Iris pigment epithelial cell (primary cell): ENCODE results near the gene KLC4.
"Not testable (repeated sequence)": the region's sequence is repeated elsewhere in the genome, so short reads cannot be mapped to it uniquely, and the experiment has no call there.

Source experiments
- DNase-seq: peaks from one replicate; pipeline ENCODE4 v3.0.0-alpha.2; 2011; ENCODE audit warnings: low read depth

KLC4 gene

DNA sequence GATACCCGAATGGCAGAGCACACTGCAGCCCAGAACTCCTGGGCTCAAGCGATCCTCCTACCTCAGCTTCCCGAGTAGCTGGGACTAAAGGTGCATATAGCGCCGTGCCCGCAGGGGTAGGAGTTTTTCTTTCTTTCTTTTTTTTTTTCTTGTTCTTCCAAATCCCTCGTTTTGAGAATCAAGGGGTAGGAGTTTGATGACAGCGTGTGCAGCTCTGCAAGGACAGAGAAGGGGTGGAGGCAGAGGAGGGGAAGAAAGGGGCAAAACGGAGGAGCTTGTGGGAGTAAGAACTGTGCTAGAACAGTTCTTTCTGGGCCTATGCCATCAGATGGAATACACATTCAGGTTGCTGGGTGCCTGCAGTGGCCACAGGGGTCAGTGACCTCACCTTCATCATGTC, 22.7 kb upstream of the KLC4 start:
- no peak for DNase-seq

DNA sequence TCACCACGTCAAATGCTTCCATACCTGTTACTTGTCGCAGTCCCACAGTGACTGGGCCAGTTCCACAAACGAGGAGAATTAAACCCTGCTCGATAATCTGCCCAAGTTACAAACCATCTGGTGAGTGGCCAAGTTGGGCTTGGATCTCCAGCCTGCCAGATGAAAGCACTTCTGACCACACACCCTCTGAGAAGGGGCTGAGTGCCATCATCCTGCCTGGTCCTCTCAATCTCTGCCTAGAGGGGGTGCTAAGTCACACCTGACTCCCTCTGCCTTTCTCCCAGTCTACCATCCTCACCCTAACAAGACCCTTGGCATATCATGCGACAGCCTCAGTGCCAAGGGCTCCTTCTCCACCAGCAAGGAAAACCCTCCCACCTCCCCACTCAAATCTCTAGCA, 22.2 kb upstream of the KLC4 start:
- DNase-seq: no peak

DNA sequence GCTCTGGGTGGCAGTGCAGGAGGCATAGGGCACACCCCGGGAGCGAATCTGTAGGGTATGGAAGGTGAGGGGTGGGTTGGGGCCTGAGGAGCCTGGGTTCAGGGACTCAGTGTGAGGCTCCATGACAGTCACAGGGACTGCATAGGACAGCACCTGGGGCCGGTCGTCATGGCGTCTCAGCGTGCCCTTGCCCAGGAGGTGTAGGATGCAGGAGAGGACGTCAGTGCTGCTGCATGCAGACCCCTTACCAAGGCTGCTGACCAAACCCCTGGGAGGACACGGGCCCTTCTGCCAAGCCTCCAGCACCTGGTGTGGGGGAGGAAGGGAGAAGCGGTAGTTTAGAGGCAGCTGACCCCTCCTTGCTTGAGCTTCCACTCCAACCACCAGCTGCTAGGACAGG, 21.7 kb upstream of the KLC4 start:
- no peak for DNase-seq

DNA sequence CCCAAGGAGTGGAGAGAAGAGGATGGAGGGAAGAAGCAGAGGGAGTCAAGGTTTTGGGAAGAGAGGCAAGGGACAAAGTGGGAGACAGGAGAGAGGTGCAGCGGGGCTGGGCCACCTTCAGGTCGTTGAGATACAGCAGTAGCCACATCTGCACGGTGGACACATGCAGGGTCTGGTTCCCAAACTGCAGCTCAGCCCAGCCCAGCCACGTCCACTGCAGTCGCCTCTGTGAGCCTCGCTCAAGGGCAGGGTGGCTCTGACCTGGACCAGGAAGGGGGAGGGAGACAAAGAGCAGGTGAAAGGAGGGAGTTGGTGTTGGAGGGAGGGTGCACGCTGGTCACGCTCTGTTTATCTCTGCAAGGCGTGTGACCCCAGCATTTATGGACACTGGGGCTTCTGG, 20.7 kb upstream of the KLC4 start:
- no peak for DNase-seq

DNA sequence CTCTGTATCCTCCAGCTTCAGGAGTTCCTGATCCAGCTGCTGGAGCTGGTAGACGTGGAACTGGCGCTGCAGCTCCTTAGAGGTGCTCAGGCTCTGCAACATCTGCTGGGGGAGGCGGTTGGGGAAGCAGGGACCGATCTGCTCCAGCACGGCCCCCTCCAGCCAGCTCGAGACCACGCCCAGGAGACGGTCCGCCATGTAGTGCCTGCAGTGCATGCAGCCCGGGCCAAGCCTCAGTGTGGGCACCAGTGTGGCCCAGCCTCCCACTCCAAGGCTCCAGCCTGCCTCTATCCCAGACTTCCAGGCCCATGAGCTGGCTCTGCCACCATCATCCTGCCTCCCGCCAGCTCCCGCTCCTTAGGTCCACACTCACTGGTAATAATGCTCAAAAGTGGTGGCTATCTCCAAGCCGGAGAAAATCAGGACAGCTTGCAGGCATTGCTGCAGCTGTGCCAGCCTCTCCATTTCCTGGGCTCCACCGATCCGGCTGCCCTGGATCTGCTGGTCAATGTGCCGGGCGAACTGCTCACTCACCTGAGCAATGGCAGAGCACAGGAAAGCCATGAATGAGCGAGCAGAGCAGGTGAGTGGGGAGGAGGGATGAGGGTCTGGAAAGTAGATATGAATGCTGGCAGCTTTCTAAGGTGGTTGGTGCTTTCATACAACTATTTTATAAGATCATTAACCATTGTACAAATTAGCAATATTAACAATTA, 18.7 kb upstream of the KLC4 start:
- no peak for DNase-seq

DNA sequence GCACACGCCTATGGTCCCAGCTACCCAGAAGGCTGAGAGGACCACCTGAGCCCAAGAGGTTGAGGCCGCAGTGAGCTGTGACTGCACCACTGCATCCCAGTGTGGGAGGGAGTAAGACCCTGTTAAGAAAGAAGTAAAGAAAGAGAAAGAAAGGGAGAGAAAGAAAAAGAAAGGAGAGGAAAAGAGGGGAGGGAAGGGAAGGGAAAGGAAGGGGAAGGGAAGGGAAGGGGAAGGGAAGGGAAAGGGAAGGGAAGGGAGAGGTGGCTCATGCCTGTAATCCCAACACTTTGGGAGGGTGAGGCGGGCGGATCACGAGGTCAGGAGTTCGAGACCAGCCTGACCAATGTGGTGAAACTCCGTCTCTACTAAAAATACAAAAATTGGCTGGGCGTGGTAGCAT, 18.0 kb upstream of the KLC4 start:
- DNase-seq: not testable (repeated sequence)

DNA sequence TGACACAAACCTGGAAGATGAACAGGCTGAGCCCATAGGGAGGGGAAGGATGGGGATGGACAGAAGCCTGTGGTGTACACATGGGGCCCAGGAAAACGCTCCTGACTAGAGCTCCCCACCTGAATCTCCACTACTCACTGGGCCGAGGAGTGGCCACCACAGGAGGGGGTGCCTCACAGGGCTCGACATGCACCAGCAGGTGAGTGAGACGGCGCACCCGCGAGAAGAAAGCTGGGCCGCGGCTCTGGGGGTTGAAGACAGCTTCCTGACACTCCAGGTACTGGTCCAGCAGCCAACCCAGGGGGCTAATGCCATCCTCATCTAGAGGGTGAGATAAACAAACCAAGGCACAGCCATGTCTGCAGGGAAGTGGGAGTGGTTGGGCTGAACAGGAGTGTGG, 16.1 kb upstream of the KLC4 start:
- no peak for DNase-seq

DNA sequence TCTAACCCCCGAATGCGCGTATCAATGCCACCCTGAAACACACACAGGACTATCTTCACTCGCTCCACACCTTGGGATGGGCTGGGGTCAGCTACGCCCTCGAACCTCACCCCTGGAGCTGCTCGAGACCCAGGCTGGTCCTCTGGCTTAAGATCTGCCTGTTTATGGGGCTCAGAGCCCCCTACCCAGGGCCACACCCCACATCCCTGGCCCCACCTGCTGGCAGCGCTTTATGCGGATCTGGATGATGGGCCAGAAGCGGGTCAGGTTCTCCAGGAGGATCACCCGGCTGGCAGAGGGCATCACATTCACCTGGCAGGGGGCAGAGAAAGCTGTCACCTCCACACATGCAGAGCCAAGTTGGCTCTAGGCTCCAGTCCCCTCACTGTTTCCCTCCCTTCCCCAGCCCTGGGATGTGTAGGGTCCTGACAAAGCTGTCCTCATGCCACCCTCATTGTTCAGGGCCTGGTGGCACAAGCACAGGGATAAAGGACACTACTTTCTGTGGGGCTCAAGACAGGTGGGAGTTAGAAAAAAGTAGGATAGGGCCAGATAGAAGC, 14.0 kb upstream of the KLC4 start:
- DNase-seq: no peak

DNA sequence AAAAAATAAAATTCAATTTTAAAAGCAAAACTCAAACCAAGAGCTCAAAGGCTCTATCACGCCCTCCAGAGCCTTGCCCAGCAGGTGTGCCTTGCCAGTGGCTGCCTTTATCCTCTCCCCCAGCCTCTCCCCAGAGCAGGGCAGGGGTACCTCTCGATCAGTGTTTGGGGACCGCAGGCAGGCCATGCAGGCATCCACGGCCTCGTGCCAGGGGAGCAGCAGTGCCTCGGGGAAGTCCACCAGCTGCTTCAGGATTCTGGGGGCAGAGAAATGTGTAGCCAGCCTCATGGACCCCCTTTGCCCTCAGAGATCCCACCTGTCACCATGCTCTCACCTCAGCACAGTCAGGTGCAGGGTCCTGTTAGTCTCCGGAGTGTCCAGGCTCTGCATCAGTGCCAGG, 11.4 kb upstream of the KLC4 start:
- no peak for DNase-seq

DNA sequence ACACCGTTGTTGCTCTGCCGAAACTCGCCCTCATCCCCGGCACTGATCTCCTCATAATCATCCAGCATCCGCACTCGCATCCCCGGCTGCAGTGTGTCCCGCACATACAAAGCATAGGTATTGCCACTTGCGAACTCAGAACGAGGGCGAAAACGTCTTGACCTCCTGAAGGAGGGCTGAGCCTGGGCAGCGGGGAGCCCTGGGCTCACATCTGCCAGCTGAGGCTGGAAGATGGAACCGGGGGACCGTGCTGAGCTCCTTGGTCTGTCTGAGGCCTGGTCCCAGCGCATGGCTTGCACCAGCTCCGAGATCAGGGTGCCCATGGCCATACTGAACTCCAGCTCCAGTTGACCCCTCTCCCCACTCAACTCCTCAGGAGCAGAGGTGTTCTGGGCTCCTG, 8.4 kb upstream of the KLC4 start:
- no peak for DNase-seq

DNA sequence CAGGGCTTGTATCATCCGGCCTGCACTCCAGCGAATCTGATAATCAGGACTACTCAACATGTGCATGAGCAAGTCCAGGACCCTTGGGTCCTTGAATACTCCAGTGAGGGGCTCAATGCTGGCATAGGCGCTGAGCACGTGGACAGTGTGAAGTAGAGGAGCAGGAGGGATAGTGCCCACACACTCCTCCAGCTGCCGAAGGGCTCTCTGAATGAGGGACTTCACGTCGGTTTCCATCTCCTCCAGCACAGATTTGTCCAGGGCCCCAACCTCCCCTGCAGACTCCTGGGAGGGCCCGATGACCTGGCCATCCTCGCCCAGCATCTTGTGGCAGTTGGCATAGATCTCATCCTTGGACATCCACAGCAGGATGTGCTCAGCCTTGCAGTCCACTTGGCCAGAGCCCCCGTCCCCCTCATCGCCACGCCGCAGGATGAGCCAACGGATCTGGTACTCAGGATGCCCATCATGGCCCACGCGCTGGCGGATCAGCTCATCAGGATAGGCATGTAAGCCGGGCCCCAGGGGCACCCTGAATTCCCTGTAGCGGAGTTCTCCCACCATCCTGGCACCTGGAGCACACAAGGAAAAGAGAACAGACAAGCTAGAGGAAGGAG, 7.1 kb upstream of the KLC4 start:
- DNase-seq: no peak

DNA sequence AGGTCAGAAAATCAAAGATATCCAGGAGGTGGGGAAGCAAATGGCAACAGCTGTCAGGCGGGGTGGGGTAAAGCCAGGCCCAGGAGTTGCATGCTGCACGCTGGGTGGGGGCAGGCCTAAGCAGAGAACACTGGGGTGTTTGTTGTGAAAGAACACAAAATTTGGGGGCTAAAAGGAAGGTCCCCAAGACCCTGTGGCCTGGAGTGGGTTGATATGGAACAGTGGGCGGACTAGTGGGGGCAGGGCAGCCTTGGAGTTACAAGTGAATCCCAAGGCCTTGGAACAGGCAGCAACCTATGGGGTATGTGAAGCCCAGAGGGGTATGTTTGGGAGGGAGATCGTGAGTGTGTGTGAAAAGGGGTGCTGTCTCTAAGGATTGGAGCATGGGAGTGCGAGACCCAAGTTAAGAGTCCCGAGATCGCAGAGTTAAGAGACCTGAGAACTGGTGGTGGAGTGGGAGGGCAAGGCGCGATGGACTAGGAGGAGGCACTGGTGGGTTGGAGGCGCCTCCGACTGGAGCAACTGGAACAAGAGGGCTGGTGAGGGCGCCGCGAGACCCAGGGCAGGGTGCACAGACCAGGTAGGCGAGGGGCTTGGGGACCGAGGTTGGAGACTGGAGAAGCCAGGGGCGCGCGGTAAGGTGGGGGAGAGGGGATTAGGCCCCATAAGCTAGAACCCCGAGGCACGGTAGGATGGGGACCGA, 6.4 kb upstream of the KLC4 start:
- peak; percentile 44 for DNase-seq

DNA sequence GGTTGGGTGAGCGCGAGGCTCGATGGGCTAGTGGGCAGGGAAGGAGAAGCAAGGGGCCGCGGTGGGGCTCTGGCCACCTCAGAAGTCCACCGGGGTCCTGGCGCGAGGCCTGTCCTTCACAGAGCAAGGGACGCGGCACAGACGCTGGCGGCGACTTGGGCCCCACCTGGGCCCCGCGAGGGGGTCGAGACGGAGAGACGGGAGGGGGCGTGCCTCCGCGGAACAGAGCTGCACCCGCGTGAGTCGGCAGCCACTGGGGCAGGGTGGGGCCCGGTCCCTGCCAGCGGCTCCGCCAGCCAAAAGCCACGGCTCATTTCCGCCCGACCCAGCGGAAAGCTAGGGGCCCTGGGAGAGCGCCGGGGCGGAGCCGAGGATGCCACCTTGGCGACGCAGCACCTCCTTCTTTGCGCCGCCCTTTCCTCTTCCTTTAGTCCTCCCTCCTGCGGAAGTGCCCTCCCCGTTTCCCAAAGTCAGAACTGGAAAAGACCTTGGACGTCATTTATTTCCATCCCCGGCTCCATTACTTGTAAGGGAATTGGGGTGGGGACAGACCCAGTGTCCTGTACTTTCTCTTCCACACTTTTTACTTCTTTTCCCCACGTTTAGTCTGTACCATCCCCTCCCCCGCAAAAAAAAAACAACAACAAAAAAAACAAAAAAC, 5.8 kb upstream of the KLC4 start, which contains the start of gene CUL7:
CUL7 (minus strand) TSS at position 307 of the 661 bp plus-strand sequence. CDS start 1,063 bp downstream, outside the sequence.
- peak; percentile 92 for DNase-seq

DNA sequence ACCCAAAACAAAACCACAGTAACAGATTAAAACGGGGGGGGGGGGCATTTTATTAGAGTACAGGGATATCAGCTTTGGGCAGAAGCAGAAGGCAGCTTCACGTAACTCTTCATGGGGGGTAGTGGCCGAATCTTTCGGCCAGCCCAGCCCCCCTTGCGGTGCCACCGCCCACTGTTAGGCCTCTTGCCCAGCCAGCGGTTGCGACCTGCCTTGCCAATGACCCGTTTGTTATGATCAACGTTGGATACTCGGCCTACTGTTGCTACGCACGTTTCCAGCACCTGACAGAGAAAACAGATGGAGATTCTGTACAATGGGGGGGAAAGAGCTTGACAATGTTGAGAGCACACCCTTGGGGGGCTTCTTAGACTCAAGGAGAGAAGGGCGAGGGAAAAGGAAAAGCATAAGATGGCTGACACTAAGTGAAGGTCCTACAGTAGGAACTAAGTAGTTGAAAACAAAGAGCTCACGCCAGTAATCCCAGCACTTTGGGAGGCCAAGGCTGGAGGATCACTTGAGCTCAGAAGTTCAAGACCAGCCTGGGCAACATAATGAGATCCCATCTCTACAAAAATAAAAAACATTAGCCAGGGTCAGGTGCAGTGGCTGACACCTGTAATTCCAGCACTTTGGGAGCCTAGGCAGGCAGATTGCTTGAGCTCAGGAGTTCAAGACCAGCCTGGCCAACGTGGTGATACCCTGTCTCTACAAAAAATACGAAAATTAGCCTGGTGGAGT, 5.1 kb upstream of the KLC4 start:
- DNase-seq: no peak

DNA sequence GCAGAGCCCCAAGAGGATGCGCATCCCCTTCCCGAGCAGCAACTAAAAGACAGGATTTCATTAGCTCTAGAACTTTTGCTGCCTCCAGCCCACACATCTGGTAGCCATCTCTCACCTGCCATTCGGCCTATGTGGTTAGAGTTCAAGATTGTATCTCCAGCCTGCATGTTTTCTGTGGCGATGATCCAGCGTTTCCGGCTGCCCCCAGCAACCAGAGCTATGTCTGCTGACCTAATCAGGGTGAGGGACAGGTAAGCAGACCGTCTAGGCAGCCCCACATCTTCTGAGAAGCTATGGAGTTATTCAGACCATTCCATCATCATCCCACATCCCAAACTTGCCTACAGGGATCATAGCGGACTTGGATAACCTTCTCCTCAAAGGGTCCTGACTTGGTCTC, 3.5 kb upstream of the KLC4 start:
- no peak for DNase-seq

DNA sequence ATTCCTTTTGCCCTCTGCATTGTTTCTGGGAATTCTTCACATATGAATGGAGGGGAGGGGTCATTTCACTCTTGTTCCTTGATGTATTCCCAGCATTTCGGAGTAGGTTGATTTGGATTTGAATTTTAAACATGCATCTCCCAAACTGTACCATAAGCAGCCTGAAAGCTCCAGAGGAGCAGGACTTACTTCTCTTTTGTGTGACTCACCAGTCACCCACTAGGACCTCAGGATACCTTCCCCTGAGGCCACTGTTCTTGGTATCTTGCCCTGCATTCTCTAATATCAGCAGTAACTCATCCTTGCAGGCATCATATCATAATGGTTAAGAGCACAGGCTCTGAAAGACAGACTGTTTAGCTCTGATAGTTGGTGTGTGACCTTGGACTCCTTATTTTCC, 900 bp upstream of the KLC4 start:
- no peak for DNase-seq

DNA sequence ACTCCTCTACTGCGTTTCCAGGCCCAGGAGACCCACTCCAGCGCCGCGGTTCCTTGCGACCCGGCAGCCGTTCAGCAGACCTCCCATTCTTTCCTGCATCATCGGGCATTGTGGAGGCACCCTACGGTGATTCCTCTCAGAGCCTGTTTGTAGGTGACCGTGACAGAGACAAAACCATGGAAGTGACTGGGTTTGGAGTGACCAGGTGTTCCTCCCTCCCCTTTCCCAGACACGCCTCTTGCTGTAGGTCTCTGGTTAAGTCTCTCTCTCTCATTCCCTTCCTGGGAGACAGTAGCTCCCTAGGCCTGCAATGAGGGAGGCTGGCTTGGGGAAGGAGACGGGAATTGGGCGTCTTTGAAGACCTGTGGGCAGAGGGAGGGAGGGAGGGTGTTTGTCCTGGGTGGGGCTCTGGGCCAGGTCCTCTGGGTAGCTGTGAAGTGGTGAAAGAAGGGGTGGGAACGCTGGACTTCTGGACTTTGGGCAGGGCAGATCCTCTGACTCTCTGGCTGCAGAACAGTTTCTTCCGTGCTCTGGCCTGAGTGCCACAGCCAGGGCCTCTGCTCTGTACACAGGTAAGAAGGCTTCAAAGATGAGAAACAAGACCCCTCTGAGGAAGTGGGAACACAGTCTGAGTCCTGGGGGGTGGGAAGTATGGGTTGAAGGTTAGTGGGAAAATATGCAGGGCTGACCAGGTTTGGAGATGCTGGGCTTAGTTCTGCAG, 763 bp downstream of the KLC4 start:
- DNase-seq: peak; percentile 17

DNA sequence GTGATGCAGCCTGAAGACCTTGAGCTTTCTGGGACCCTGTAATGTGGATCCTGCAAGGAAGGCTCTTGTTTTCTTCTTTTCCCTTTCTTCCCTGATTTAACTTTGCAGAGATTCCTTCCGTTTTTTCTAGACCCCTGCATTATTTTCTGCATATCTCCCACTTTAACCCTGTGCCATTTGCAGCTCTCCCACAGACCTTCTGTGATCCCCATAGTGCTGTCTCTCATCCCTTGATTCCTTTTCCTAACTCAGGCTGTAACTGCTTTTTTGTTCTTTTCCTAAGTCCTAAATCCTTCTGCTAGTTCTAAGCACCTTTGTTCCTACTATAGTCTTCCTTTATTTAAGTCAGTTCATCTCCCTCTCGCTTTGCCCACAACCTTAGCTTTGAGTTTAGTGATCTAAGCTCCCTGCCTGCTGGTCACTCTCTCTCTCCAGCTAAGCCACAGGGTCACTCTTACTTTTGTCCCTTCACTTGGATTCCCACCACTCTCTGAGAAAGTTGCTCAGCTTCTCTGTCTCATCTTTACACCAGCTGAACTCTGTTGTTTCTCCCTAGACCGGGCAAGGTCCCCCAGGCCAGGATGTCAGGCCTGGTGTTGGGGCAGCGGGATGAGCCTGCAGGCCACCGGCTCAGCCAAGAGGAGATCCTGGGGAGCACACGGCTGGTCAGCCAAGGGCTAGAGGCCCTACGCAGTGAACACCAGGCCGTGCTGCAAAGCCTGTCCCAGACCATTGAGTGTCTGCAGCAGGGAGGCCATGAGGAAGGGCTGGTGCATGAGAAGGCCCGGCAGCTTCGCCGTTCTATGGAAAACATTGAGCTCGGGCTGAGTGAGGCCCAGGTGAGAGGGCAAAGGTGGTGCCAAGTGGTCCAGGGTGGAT, 1.6 kb downstream of the KLC4 start:
- DNase-seq: no peak

DNA sequence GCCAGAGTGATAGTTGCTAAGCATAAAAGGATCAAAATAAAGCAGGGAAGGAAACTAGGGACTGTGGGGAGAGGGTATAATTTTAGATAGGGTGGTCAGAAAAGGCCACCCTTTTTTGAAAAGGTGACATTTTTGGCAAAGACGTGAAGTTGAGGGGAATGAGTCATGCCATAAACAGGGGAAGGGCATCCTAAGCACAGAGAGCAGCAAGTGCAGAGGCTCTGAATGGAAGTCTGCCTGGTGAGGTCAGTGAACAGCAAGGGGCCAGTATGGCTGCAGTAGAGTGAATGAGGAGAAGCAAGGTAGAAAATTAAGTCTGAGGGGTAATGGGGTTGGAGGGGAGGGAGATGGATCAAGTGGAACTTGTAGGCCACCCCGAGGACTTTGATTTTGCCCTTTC, 2.4 kb downstream of the KLC4 start:
- DNase-seq: peak; percentile 32

DNA sequence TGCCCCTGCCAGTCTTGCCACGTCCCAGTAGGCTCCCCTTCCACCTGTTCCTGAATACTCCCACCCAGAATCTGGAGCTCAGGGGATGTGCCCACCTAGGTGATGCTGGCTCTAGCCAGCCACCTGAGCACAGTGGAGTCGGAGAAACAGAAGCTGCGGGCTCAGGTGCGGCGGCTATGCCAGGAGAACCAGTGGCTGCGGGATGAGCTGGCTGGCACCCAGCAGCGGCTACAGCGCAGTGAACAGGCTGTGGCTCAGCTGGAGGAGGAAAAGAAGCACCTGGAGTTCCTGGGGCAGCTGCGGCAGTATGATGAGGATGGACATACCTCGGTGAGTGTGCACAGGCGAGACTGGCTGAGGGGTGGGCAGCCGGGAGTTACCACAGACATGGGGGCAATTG, 3.4 kb downstream of the KLC4 start:
- DNase-seq: no peak
